ENCODE data around the gene ABCA13.

ABCA13 gene

DNA sequence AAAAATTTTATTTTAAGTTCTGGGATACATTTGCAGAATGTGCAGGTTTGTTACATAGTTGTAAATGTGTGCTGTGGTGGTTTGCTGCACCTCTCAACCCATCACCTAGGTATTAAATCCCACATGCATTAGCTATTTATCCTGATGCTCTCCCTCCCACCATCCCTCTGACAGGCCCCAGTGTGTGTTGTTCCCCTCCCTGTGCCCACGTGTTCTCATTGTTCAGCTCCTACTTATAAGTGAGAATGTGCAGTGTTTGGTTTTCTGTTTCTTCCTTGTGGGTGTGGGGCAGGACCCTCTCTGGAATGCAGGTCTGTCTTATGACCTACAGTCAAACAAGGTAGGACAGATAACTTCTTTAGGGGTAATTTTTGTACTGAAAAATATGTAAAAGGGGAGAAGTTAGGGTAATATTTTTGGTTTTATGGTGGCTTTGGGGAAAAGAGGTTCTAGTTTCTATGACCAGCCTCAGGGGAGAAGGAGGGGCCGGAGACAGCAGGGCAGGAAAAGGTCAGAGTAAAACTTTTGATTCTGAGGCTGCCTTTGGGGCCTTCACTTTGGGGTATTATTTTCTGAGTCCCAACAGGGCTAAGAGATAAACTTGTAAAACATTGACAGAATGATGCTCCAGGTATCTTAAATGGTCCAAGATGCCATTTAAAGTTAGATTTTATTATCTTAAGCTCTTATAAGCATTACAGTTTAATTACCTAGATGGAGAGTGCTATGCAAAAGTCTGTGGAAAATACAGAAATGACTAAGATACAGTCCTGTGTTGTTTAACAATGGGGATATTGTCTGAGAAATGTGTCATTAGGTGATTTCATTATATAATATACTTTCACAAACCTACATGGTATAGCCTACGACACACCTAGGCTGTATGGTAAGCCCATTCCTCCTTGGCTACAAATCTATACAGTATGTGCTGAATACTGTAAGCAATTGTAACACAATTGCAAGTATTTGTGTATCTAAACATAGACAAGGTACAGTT lies 354.8 kb downstream of the ABCA13 start:
- DNase-seq: no peak

DNA sequence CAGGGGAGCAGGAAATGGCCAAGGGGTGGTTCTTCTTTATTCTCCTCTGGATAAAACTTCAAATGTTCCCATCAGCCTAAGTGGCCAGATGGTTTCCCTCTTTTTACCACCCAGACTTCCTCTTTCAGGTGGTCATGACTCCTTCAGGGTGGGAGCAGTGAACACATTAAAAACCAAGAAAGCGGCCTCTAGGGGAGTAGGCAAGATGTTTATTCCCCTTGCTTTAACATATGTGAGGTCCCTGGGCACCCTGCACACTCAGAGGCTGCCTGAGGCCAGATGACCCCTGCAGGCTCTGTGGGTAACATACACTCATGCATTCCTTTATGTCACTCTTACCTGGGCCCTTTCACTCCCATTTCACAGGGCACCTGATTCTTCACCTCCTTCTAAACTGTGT lies 357.4 kb downstream of the ABCA13 start:
- no peak for DNase-seq

DNA sequence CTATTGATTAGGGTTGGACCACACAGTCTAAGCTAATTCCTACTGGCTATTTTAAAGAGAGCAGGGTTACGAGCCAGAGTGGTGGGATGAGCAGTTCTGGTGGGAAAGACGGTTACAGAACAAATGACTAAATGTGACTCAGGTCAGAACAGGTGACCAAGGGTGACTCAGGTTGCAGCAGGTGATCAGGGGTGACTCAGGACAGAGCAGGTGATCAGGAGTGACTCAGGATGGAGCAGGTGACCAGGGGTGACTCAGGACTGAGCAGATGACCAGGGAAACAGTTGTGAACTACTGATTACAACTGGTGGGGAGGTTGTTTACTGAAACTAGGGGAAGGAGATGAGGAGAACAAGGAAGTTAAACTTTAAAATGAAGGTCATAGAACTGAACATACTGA lies 366.3 kb downstream of the ABCA13 start:
- DNase-seq: no peak

DNA sequence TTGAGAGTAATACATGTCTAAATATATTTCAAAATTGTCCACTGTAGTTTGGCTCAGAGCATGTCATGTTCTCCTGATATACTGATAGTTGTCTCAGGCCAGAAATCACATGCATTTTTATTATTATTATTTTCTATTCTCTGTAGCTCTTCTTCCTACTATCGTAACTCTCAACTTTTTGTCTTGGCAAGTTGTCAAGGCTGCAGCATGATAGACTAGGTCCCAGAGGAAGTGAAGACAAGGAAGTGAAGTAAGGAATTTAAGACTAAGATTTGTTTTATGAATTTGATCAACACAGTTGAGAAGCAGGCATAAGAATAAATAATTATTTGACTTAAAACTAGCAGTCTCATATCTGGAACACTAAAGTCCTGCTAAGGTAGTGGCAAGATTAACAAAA lies 369.5 kb downstream of the ABCA13 start:
- DNase-seq: no peak

DNA sequence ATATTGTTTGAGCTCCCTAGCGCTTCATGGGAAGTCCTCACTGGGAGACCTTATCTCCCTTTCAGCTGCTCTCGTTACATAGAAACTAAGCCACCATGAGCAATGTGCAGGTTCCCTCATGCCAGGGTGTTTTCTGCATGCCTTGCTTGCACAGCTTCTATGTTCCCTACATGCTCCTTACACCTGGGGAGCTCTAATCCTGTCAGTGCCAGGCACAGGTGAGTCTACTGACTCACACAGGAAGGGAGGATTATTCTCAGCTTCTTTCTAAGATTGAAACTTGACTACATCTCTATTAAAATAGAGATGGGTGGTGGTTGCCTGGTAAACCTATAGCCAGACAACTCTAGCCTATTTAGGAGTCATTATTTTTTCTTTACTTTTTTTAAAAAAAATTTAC lies 377.4 kb downstream of the ABCA13 start:
- no peak for DNase-seq

DNA sequence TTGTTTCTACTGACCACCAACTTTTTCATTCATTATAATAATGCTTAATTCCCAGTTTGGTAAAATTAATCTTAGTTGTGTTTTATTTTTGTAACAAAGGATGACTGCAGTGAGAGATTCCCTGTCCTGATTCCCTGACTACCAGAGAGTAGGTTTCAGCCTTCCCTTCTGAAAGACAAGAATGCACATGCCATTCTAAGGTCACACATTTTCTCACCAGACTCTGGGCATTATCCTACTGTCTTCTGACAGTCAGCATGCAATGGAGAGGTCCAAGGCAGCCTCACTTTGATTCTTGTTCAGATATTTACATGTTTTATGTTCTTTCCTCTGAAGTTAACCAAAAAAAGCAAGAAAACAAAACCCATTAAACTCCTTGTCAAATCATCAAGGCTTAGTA lies 380.4 kb downstream of the ABCA13 start:
- DNase-seq: no peak

DNA sequence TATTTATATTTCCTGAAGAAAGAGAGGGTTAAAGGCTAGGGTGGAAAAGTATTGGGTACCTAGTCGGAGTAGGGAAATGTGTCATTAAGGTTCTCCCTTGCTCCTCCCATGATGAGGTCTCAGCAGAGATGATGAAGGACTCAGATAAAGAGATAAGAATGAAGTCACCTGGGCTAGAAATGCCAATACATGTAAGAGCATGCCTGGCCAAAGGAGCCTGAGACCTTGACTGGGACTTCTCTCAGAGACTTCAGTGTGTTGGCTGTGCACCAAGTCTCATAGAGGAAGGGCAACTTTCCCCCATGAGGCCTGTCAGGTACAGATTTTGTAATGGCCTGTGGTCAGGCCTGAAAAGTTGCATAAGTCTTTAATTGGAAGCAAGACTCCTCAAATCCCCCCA lies 392.1 kb downstream of the ABCA13 start:
- no peak for DNase-seq

DNA sequence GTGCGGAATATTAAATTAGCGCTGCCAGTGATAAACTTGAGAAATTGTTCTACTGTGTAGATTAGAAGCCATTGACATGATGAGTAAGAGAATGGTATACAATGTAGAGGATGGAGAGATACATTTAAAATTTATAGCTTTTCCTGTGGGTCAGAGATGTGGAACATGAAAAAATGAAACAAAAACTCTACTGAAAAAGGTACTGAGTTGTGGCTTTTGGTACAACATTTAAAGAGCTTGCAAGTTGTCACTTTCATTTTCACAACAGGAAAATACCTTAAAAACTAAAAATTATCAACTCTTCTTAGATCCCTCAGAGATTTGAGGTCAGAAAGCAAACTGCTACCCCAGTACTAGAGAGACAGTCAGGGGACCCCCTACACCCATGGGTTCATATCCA lies 404.3 kb downstream of the ABCA13 start:
- DNase-seq: no peak

DNA sequence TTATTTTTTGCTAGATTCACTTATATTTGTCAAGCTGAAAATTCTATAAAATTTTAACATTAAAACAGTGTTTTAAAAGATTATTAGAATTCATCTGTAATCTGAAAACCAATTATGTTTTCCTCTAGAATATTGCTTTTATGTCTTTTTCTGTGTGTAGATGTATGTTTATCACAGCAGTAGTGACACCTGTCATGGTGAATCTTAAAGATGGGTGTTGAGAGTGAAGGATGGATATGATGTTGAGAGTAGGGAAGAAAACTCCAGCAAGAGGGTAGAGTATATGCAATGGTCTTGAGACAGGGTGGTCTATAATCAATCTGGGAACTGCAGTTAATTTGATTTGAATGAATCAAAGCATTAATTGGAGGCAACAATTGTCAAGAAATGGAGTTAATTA lies 416.2 kb downstream of the ABCA13 start:
- DNase-seq: no peak

DNA sequence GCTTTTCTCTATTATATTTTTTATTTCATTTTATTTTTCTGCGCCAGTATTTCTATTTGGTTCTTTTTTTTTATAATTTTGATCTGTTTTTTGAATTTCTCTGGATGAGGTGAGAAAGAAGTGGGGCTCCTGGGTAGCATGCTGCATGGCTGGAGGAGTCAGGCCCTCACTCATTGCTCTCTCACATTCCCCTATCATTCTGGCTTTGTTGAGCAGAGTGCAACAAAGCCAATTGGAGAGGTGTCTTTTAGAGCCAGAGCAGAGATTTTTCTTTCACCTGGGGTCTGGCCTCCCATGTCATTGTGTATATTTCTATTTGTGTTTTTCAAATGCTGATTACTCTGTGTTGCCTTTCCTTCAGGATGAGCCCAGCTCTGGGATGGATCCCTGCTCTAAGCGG lies 423.1 kb downstream of the ABCA13 start:
- no peak for DNase-seq

DNA sequence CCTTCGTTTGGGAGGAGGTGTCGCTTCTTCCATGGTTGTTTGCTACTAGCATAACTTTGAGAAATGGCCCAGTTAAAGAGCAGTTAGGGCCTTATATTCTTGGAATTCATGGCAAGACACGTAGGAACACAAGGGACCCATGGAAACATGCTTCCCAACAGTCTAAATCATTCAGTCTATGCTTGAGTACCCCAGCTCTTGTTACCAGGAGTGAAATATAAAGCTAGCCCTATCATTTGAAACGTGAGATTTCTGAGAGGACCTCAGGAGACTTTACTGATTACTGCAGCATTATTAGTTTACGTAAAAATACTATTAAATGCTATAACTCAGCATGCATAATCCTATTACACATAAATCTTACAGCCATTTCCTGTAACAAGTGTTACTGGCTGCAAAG lies 424.5 kb downstream of the ABCA13 start:
- no peak for DNase-seq

DNA sequence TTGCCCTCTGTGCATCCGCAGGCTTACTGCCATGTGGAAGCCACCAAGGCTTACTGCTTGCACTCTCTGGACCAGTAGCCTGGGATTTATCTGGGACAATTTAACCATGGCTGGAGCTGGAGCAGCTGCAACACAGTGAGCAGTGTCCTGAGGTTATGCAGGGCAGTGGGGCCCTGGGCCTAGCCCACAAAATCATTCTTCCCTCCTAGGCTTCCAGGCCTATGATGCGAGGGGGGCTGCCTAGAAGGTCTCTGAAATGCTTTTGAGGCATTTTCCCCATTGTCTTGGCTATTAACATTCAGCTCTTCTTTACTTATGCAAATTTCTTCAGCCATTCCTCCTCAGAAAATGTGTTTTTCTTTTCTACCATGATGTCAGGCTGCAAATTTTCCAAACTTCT lies 439.4 kb downstream of the ABCA13 start:
- no peak for DNase-seq

DNA sequence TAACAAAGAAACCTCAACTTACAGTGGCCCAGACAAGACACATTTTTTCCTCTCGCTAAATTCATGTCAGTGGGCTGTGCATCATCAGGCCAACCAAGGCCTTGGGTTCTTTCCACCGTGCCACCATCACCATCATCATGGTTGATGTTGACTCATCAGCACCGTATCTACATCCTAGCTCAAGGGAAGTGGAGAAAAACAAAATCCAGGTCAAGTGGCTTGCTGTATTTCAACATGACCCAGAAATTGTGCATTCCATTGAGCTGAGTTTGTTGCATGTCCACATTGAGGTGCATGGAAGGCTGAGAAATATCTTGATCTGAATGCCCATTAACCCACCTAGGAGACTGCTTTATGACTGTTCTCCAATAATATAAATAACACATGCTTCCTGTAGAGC lies 440.7 kb downstream of the ABCA13 start:
- no peak for DNase-seq

DNA sequence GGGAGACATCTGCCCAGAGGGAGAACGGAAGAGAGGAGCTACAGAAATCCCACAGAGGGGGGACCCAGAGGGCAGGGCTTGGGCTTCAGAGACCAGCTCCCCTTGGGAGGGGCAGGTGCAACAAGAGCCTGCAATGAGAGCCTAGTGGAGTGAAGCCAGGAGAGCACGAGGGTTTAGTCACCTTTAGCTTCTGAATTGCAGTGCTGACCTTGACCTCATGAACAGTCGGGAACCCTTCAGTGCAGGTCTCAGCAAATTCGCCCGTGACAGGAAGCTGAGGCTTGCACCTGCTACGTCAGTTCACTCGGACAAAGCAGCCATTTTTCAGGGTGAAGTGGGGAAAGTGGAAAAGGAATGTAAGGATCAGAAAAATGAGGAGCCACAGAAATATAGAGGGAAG lies 446.2 kb downstream of the ABCA13 start:
- no peak for DNase-seq

DNA sequence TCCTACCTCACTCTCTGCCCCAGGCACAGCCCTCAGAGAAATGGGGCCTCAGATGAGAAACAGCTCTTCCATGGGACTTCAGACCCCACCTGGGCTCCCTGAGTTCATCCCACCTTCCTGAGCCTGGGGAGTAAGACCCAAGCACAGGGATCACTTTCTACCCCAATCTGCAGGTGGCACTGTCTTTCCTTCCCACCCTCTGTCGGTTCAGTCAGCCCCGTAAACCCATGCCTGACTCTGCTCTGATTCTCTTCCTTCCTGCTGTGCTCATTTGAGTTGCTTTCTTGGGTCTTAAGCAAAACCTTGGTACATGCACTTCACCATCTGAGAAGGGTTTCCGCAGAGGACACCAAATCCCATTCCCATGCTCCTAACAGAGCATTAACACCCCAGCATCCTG lies 446.7 kb downstream of the ABCA13 start:
- no peak for DNase-seq

DNA sequence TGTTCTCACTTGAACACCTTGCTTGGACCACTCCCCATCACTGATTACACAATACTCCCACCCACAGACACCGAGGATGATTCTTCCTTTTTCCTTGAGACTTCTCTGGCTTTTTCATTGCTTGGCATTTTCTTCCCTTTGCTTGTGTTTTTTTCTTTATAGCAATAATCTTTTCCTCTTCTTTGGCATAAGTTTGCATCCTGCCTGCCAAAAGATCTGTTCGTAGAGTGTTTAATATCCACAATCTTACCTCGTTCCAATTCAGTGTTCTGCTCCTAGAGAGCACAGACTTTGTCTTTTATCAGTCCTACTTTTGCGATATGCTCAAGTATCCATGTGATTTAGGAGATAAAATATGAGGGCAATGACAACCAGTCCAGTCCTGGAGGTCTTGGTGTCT lies 449.8 kb downstream of the ABCA13 start:
- DNase-seq: no peak

DNA sequence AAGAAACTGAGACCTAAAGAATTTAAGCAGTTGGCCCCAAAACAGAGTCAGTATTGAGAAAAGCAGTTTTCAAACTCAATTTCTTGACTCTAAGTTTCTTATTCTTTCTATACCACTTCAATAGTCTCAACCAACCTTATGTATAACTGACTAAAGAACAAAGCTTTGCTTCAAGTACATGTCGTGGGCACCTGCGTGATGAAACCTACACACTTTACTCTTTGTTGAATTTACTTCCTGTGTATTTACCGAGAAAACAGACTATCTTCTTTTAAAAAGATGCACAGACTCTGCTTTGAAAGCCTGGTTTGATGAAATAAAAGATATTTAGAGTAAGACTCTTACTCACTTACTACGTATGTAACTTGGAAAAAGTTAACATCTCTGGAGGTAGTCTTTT lies 455.9 kb downstream of the ABCA13 start:
- no peak for DNase-seq

DNA sequence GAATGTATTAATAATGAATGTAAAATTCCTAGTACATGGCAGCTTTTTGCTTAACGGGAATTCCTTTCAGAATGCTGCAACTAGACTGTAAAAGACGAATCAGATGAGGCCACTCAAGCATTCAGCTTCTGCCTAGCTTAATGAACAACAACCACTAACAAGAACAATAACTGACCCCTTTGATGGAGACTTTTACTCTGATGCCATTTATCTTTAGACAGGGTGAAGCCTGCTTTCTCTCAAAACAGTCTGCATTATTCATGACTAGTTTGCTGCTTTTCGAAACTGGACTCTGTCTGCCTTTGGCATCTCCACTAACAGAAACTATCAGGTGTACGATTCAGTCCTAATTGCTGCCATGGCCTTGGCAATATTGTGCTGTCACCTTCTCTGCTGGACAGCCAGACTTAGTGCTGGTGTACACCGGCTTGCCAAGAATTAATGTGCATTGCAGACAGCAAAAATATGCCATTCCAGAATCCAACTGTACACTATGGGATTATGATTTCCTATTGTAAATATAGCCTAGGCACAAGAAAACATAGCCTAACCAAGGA lies 457.6 kb downstream of the ABCA13 start:
- no peak for DNase-seq

DNA sequence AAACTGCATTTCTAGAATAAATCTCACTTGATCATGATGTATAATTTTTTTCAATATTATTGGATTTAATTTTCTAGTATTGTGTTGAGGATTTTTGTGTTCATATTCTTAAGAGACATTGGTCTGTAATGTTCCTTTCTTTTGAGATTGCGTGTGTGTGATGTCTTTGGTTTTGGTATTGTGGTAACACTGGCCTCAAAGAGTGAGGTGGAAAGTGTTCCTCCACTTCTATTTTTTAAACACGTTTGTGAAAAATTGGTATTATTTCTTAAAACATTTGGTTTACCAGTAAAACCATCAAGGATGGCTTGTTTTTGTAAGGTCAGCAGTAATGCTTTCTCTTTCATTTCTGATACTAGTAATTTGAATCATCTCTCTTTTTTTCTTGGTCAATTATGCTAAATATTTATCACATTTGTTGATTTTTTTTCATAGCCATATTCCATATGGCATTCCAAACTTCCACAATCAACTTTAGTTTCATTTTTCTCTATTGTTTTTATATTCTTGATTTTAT lies 462.9 kb downstream of the ABCA13 start:
- DNase-seq: no peak

DNA sequence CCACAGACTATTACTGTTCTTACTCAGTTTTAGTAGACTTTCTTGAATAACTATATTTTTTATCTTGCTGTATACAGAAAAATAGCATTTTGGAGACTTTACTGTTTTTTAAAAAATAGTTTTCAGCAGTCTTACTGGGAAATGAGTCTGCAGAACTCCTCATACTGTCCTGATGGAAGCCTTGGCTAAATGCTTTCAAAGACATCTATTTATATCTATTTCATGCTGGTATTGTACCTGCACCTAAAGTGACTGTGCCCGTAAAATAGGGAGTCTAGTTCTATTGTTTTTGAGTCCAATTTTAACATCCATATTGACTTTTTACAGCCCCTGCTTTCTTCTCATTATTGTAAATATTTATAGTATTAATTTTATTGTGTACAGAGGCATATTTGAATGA lies 464.5 kb downstream of the ABCA13 start:
- no peak for DNase-seq

DNA sequence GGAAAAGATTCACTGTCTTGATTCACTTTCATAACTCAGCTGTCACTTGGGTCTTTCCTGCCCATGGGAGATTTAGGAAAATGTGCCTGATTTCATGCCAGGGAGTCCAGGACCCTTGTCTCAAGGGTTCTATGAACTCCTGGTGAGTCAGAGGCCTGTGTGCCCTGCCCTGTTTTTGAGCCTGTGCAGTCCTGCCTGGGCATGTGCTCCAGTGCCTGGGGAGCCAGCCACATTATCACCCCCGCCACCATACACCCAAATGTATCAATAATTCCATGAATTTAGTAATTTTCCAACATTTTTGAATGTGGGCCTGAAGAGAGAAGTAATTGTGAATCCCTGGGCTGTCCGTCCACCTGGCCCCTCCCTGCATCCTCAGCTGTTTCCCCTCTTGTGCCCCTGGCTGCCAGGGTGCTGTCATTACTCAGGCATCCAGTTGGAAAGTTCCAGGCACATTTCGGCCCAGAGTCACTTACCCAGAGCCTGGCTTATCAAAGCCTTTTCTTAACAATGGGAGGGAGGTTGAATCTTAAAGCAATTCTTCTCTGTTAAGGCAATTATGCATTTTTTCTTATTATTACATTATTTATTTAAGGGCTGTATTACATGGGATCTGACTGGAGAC lies 465.2 kb downstream of the ABCA13 start:
- no peak for DNase-seq

DNA sequence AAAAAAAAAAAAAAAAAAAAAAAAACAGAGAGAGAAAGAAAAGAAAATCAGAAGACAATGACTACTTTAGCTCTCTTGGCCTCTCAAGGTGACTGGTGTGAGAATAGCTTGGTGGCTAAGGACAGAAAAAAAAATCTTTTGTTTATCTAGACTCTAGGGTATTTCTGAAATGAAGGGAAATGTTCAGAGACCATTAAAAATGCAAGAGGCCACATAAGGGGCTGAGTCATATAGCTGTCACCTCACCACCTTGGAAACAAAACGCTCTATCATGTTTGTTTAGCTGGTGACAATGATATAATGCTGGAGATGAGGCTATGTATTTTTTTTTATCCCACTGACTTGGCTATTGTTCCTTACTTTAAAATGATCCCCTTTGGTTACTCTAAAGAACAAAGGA lies 466.1 kb downstream of the ABCA13 start:
- no peak for DNase-seq

DNA sequence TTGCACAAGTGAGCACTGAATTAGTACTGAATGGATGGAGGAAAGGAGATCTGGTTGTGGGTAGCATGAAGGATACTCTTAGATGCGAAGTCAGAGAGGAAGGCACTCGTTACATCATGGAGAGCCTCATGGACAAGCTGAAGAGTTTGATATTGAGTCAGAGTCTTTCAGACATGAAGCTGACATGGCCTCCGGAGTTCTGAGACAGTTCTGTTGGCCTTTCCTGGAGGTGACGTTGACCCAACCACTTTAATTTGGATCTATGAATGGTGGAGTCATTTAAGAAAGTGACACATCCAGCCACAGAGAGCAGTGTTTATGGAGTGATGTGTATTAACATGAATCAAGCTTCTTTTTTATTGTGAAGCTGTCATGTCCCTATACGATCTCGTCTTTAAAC lies 466.8 kb downstream of the ABCA13 start:
- DNase-seq: no peak
